Measurements from ENCODE around the gene MPP3. TPM values are rescaled to one million over a fixed set of nuclear protein-coding genes. Genes with fewer than 3 reads are reported as not detected.

MPP3 gene
- total RNA-seq, 1 experiment from 2014 or later: 19.9 TPM

GRCh38 chr17:43868226-43868994 lies 35.5 kb upstream of the MPP3 start:
- Mint-ChIP-seq H3K4me3 (ENCODE audit: low read depth, unreplicated experiment) (no peak overlapping the region), H3K9me3 (ENCODE audit: low read depth, unreplicated experiment) (no peaks in the 10 kb centered on the region), H3K4me1 (ENCODE audit: low read depth, unreplicated experiment) (peaks cover 11% of the 10 kb centered on the region), H3K36me3 (ENCODE audit: insufficient read depth, unreplicated experiment) (no peaks in the 10 kb centered on the region), H3K27me3 (ENCODE audit: unreplicated experiment) (peaks cover 83% of the 10 kb centered on the region), H3K27ac (ENCODE audit: unreplicated experiment) (no peak overlapping the region)
- intact Hi-C loops (cut with micrococcal nuclease; ENCODE audit: unreplicated experiment): no loop called here
- no peak for DNase-seq
- CTCF ChIA-PET: no interaction called here
- TF ChIP-seq CTCF (IDR thresholded peaks at IDR 0.05; ENCODE audit: unreplicated experiment): no peak
- no TSS peak for BruUV-seq (replicated peaks)

GRCh38 chr17:43864161-43864984 lies 31.4 kb upstream of the MPP3 start:
- H3K4me3 Mint-ChIP-seq (ENCODE audit: low read depth, unreplicated experiment): no peak overlapping the region
- intact Hi-C loops (cut with micrococcal nuclease; ENCODE audit: unreplicated experiment): no loop called here
- no peak overlapping the region for H3K27ac Mint-ChIP-seq (ENCODE audit: unreplicated experiment)
- BruUV-seq (replicated peaks): no TSS peak
- peaks cover 94% of the 10 kb centered on the region for H3K27me3 Mint-ChIP-seq (ENCODE audit: unreplicated experiment)
- CTCF ChIA-PET: interaction anchor here (0.5 to 1.0 kb wide), 3 partner anchors 46 to 167 kb away, joined by 3 to 4 read pairs (median 4); no protein-coding TSS in a partner anchor
- H3K36me3 Mint-ChIP-seq (ENCODE audit: insufficient read depth, unreplicated experiment): no peaks in the 10 kb centered on the region
- no peaks in the 10 kb centered on the region for H3K9me3 Mint-ChIP-seq (ENCODE audit: low read depth, unreplicated experiment)
- no peak for TF ChIP-seq CTCF (IDR thresholded peaks at IDR 0.05; ENCODE audit: unreplicated experiment)
- H3K4me1 Mint-ChIP-seq (ENCODE audit: low read depth, unreplicated experiment): no peaks in the 10 kb centered on the region
- DNase-seq: no peak

- peaks cover 95% of the 10 kb centered on the region for H3K27me3 Mint-ChIP-seq (ENCODE audit: unreplicated experiment)
- no peak for TF ChIP-seq CTCF (IDR thresholded peaks at IDR 0.05; ENCODE audit: unreplicated experiment)
- no peak overlapping the region for H3K27ac Mint-ChIP-seq (ENCODE audit: unreplicated experiment)
- CTCF ChIA-PET: interaction anchor here (1.2 kb wide), 1 partner anchor 39 kb away, joined by 3 read pairs; no protein-coding TSS in a partner anchor
- no peak overlapping the region for H3K4me3 Mint-ChIP-seq (ENCODE audit: low read depth, unreplicated experiment)
- DNase-seq: no peak
- H3K4me1 Mint-ChIP-seq (ENCODE audit: low read depth, unreplicated experiment): no peaks in the 10 kb centered on the region
- H3K9me3 Mint-ChIP-seq (ENCODE audit: low read depth, unreplicated experiment): no peaks in the 10 kb centered on the region
- BruUV-seq (replicated peaks): no TSS peak
- intact Hi-C loops (cut with micrococcal nuclease; ENCODE audit: unreplicated experiment): no loop called here
- H3K36me3 Mint-ChIP-seq (ENCODE audit: insufficient read depth, unreplicated experiment): peaks cover 4% of the 10 kb centered on the region
Observed at GRCh38 chr17:43861960-43862359, 29.0 kb upstream of the MPP3 start.

- CTCF ChIA-PET: interaction anchor here (1.2 kb wide), 1 partner anchor 39 kb away, joined by 3 read pairs; no protein-coding TSS in a partner anchor
- Mint-ChIP-seq H3K27me3 (ENCODE audit: unreplicated experiment) (peaks cover 95% of the 10 kb centered on the region), H3K36me3 (ENCODE audit: insufficient read depth, unreplicated experiment) (peaks cover 4% of the 10 kb centered on the region), H3K4me3 (ENCODE audit: low read depth, unreplicated experiment) (no peak overlapping the region), H3K27ac (ENCODE audit: unreplicated experiment) (no peak overlapping the region), H3K4me1 (ENCODE audit: low read depth, unreplicated experiment) (no peaks in the 10 kb centered on the region), H3K9me3 (ENCODE audit: low read depth, unreplicated experiment) (no peaks in the 10 kb centered on the region)
- no peak for TF ChIP-seq CTCF (IDR thresholded peaks at IDR 0.05; ENCODE audit: unreplicated experiment)
- BruUV-seq (replicated peaks): no TSS peak
- DNase-seq: no peak
- intact Hi-C loops (cut with micrococcal nuclease; ENCODE audit: unreplicated experiment): no loop called here
Observed at GRCh38 chr17:43860927-43861622, 28.1 kb upstream of the MPP3 start.

Data from Calu3 (cell line).